GM21423 (cell line): ENCODE data around the gene MYRIP.
"Not testable (repeated sequence)": the region's sequence is repeated elsewhere in the genome, so short reads cannot be mapped to it uniquely, and the experiment has no call there.

Experiments used
- ATAC-seq: cut with Tn5 transposase; IDR thresholded peaks from one replicate; pipeline ENCODE4 v1.9.1; 2021; ENCODE audit warnings: mild to moderate bottlenecking, moderate library complexity; ENCODE audit not compliant: unreplicated experiment

MYRIP gene

DNA sequence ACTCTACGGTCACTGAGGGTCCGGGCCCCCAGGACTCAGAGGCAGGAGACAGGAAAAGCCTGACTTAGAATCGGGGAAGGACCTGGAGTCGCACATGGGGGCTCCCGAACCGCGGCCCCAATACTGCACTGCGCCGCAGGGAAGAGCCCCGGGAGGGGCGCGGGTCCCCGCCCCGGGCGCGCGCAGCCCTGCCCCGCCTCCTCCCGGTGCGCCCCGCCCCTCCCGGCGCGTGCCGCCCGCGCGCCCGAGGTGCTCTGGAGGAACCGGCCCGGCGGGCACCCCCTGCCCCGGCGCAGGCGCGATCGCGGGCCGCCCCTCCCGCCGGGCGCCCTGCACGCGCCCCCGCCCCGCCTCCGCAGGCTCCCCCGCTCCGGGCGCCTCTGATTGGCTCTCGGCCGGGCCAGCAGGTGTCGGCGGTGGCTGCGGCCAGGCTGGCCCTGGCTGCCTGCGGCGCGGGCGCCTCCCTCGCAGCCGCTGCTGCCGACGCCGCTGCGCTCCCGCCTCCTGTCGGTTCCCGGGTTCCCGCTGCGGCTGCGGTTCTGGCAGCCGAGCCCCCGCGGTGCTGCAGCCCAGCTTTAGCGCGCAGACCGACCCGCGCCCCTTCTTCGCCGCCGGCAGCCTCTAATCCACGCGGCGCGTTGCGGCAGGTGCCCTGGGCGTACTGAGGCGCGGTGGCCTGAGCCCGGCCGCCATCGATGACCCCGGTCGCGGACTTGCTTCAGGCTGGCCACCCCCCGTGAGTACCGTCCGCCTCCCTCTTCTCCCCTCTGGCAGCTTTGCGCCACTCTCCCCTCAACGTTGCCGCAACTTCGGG is at the start of gene MYRIP:
MYRIP (plus strand) TSS at position 429 of the 814 bp plus-strand sequence. CDS start 91,208 bp downstream, outside the sequence.
- peak; percentile 75 for ATAC-seq

GRCh38 chr3:39760325-39760724 is 49.1 kb upstream of the MYRIP start:
- ATAC-seq, result no peak

DNA sequence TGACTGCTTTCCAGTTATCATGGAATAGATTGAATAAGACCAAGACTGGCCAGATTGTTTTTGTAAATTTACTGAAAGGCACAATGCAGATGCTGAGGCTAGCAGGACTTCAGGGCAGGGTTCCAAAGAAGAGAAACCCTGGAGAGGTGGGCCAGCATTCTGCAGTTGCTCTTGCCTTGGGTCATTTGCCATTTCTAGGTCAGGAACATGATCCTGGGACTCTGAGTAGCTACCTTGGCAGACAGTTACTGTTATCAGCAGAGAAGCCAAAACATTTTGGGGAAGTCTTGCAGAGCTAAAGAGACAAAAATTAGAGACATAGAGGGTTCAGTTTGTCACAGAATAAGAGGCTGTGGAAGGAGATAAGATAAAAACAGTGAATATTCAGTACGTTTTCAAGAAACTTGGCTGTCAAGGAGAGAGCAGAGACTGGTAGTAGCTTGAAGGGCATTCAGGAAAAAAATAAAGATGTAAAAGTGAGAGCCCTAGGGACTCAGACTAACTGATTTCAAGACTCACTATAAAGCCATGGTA is 46.8 kb upstream of the MYRIP start:
- no peak for ATAC-seq

DNA sequence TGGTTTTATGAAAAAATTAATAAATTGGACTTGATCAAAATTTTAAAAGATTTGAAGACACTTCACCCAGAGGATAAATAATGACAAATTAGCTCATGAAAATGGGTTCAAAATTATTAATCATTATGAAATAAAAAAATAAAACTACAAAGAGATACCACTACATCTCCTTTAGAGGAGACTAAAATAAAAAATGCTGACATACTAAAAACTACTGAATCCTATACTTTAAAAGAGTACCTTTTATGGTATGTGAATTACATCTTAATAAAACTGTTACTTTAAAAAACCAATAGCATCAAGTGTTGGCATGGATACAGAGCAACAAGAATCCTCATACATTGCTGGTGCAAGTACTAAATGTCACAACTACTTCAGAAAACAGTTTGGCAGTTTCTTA is 46.0 kb upstream of the MYRIP start:
- no peak for ATAC-seq

DNA sequence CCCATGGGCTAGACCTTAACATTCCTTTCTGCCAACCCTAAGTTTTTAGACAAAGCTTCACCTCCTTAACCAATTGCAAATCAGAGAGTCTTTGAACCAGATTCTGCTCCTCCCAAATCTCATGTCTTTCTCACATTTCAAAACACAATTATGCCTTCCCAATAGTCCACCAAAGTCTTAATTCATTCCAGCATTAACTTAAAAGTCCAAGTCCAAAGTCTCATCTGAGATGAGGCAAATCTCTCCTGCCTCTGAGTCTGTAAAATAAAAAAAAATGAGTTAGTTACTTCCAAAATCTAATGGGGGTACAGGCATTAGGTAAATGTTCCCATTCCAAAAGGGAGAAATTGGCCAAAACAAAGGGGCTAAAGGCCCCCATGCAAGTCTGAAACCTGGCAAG is 43.8 kb upstream of the MYRIP start:
- ATAC-seq, result no peak

DNA sequence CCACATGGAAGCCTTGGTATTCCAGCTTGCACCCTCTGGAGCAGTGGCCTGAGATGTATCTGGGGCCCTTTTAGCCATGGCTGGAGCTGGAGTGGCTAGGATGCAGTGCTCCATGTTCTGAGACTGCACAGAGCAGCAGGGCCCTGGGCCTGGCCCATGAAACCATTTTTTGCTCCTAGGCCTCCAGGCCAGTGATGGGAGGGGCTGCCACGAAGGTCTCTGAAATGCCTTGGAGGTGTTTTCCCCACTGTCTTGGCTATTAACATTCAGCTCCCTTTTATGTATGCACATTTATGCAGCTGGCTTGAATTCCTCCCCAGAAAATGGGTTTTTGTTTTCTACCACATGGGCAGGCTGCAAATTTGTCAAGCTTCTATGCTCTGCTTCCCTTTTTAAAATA is 43.0 kb upstream of the MYRIP start:
- no peak for ATAC-seq

GRCh38 chr3:39766909-39767308 is 42.5 kb upstream of the MYRIP start:
- not testable (repeated sequence) for ATAC-seq

DNA sequence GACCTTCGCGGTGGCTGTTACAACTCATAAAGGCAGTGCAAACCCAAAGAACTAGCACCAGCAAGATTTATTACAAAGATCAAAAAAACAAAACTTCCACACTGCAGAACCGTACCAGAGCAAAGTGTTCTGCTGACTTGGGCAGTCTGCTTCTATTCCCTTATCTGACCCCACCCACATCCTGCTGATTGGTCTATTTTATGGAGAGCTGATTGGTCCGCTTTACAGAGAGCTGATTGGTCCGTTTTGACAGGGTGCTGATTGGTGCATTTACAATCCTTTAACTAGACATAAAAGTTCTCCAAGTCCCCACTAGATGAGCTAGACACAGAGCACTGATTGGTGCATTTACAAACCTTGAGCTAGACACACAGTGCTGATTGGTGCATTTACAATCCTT is 31.2 kb upstream of the MYRIP start:
- ATAC-seq, result not testable (repeated sequence)

DNA sequence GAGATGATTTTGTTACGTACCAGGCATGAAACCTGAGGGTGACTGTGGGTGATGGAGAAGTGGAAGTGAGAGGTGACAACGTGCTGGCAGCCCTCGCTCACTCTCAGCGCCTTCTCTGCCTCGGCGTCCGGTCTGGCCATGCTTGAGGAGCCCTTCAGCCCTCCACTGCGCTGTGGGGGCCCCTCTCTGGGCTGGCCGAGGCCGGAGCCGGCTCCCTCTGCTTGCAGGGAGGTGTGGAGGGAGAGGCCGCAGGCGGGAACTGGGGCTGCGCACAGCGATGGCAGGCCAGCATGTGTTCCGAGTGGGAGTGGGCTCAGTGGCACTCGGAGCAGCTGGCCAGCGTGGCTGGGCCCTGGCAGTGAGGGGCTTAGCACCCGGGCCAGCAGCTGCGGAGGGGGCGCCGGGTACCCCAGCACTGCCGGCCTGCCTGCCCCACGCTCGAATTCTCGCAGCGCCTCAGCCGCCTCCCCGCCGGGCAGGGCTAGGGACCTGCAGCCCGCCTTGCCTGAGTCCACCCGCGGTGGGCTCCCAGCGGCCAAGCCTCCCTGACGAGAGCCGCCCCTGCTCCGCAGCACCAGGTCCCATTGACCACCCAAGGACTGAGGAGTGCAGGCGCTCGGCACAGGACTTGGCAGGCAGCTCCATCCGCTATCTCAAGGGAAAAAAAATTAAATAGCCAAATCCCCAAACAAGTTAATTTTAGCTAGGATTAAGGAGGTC is 29.7 kb upstream of the MYRIP start:
- no peak for ATAC-seq

GRCh38 chr3:39780352-39780751 is 29.1 kb upstream of the MYRIP start:
- ATAC-seq, result no peak

DNA sequence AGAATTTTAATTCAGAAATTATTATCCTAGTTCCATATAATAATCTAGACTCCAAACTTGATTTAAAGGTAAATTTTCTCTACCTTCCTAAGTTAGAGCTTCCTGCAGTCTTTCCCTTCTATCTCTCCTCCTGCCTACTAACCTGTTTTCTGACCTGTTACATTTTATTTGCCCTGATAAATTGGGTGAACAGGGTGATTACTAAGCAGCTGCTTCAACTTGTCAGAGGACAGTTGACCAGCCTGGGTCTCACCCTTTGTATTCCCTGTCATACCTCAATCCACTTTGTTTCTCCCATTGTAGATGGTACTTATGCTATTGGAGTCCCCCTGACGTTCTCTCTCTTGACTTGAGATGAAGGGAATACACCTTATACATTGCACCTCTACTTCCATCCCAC is 28.4 kb upstream of the MYRIP start:
- ATAC-seq, result no peak

DNA sequence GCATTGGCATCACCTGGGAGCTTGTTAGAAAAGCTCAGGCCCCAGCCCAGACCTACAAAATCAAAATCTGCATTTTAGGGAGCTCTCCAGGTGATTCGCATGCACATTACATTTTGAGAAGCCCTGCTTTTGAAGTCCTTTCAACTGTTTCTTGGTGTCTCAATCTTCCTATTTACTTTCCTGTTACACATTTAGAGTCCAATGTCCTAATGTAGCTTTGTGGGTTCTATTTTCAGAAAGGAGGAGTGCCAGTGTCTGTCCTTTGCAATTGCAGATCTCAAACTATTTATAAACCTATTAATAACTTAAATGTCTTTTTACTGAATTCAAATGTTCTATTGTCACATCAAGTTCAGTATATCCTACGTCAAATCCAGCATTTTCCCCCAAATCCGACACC is 27.8 kb upstream of the MYRIP start:
- ATAC-seq, result no peak

DNA sequence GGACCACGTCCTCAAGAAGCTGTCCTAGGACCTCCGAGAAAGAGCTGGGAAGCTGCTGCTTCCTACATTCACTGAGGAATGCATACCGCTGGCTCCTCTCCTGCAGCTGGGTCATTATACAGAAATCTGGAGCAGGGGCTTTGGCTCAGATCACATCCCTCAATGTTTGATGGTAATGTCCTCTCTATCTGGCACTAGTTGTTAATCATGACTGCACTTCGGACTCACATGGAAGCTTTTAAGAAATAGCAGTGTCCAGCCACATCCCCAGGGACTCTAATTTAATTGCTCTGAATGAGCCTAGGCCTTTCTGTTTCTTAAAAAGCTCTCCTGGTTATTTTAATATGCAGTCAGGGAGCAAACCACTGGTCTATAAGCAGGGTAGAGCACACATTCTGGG is 25.7 kb upstream of the MYRIP start:
- no peak for ATAC-seq

DNA sequence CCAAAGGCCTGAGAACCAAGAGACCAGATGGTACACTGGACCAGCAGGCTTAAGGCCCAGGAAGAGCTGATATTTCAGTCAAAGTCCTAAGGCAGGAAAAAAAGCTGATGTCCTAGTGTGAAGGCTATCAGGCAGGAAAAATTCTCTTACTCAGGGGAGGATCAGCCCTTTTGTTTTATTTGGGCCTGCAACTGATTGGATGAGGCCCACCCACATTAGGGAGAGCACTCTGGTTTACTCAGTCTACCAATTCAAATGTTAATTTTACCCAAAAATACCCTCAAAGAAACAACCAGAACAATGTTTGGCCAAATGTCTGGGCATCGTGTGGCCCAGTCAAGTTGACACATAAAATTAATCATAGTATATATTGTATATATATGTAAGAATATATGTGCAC is 24.5 kb upstream of the MYRIP start:
- ATAC-seq, result no peak

GRCh38 chr3:39788128-39788883 is 21.1 kb upstream of the MYRIP start:
- ATAC-seq, result no peak

DNA sequence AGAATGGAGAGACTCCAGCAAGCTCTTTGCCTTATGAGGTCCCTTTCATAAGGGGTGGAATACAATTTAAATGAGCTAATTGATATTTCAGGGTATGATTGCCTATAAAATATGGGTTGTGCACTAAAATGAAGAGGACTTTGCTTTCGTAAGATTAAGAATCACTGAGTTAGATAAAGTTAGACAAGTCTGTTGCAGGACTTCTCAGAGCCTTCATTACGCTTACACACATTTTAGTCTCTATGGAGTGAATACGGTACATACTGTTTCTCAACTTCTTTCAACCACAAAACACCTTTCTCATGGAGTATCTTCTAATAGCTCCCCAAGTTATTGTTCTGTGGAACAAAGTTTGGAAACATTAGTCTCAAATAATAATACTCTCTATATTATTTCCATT is 17.8 kb upstream of the MYRIP start:
- ATAC-seq, result no peak

GRCh38 chr3:39794880-39795279 is 14.5 kb upstream of the MYRIP start:
- no peak for ATAC-seq

DNA sequence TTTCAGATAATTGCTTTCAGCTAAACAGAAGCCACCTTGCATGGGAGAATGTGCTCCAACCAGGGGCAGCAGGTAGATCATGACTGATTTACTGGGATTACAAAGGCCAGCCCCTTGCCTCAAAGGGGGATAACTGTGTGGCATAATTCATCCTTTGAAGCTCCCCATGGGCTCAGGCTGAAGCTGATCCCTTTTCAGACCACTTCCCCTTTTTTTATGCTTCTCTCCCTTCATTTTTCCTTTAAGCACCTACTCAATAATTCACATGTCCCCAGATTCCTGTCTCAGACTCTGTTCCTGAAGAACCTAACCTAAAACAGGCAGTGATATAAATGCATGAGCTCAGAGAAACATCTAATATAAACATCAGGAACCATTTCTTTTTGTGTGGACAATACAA is 8.2 kb upstream of the MYRIP start:
- no peak for ATAC-seq

GRCh38 chr3:39802486-39802885 is 6.9 kb upstream of the MYRIP start:
- ATAC-seq, result not testable (repeated sequence)

GRCh38 chr3:39803956-39804355 is 5.5 kb upstream of the MYRIP start:
- ATAC-seq, result no peak

DNA sequence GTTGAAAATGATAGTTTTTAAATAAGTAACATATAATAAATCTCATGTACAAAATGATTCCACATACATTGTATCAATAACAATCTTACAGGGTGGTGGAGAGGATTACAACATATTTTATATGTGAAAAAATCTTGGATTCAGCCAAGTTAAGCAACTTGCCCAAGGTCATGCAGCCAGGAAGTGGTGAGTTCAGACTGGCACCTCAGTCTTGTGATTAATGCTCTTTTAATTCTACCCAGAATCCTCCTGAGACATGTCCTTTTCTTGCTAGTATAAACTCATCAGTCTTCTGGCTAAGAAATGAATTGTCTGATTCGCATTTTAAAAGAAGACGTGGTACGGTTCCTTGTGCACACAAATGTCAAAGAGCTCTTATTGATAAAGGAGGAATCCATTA is 4.5 kb upstream of the MYRIP start:
- ATAC-seq, result no peak
